ENCODE data around the gene INPP5A. TPM values are rescaled to one million over a fixed set of nuclear protein-coding genes. Genes with fewer than 3 reads are reported as not detected.

The INPP5A gene
- total and polyA plus RNA-seq, 2 of the 13 experiments (the other 11 are each of a cell fraction or from before 2014, with no cell fraction given) = 17.5 to 37.9 TPM

- no peak for TF ChIP-seq SNRNP70 (IDR thresholded peaks at IDR 0.05; ENCODE audit: low read depth, low read length)
- TF ChIP-seq ZNF501 (CRISPR knock-in tag; IDR thresholded peaks at IDR 0.05) = no peak
- TF ChIP-seq ZNF605 (CRISPR knock-in tag; IDR thresholded peaks at IDR 0.05) = peak; percentile 43; the same call in 1 of the 2 replicates
- TF ChIP-seq ARNT2 (CRISPR knock-in tag; IDR thresholded peaks at IDR 0.05; ENCODE audit: low read depth) = peak; percentile 75
- TF ChIP-seq ELK4 (CRISPR knock-in tag; IDR thresholded peaks at IDR 0.05; ENCODE audit: borderline replicate concordance) = no peak
- TF ChIP-seq CHD2 (IDR thresholded peaks at IDR 0.05; ENCODE audit: low read depth, low read length) = no peak; the same call in 1 of the 2 replicates
- TF ChIP-seq ZNF441 (CRISPR knock-in tag; IDR thresholded peaks at IDR 0.05; ENCODE audit: borderline replicate concordance) = 0 out of 2 replicates have a peak, but pooled peaks have one; percentile 64
- TF ChIP-seq PAWR (CRISPR knock-in tag; IDR thresholded peaks at IDR 0.05; ENCODE audit: borderline replicate concordance) = no peak
- peak; percentile 29; the same call in 1 of the 2 replicates for TF ChIP-seq ERF (CRISPR knock-in tag; IDR thresholded peaks at IDR 0.05)
- TF ChIP-seq ZNF280D (CRISPR knock-in tag; IDR thresholded peaks at IDR 0.05) = no peak
- no peak for TF ChIP-seq ZNF280B (CRISPR knock-in tag; IDR thresholded peaks at IDR 0.05; ENCODE audit: borderline replicate concordance)
- no peak for TF ChIP-seq TEAD2 (CRISPR knock-in tag; IDR thresholded peaks at IDR 0.05)
- 0 out of 2 replicates have a peak, but pooled peaks have one; percentile 37 for TF ChIP-seq GFI1 (CRISPR knock-in tag; IDR thresholded peaks at IDR 0.05; ENCODE audit: borderline replicate concordance)
- no peak for TF ChIP-seq ZNF335 (CRISPR knock-in tag; IDR thresholded peaks at IDR 0.05)
- peak; percentile 64; the same call in 1 of the 2 replicates for TF ChIP-seq ZMAT3 (CRISPR knock-in tag; conservative IDR thresholded peaks at IDR 0.05)
- 0 out of 2 replicates have a peak, but pooled peaks have one; percentile 8 for TF ChIP-seq HDAC2 (CRISPR knock-in tag; IDR thresholded peaks at IDR 0.05)
- TF ChIP-seq ARID4A (CRISPR knock-in tag; IDR thresholded peaks at IDR 0.05; ENCODE audit: borderline replicate concordance) = peak; percentile 47
- TF ChIP-seq BCL6 (CRISPR knock-in tag; IDR thresholded peaks at IDR 0.05) = 0 out of 2 replicates have a peak, but pooled peaks have one; percentile 7
Observed at GRCh38 chr10:132536877-132537683, 507 bp upstream of the INPP5A start (continued).

All from HepG2 (cell line).